HG03469 (cell line): ENCODE measurements around the gene PTPRA.

Experiments
- ATAC-seq: cut with Tn5 transposase; IDR thresholded peaks from one replicate; pipeline ENCODE4 v1.9.1; 2021; ENCODE audit warnings: mild to moderate bottlenecking, moderate library complexity, moderate number of reproducible peaks; ENCODE audit not compliant: unreplicated experiment

PTPRA gene

GRCh38 chr20:2851086-2851485 lies 22.2 kb upstream of the PTPRA start:
- no peak for ATAC-seq

- ATAC-seq = no peak
These were observed 14.7 kb upstream of the PTPRA start for GRCh38 chr20:2858591-2858990.

- no peak for ATAC-seq
These were observed 13.8 kb upstream of the PTPRA start for GRCh38 chr20:2859330-2860121.

GRCh38 chr20:2864626-2865025 lies 8.7 kb upstream of the PTPRA start:
- no peak for ATAC-seq

- no peak for ATAC-seq
These were observed 8.2 kb upstream of the PTPRA start for GRCh38 chr20:2865101-2865500.

GRCh38 chr20:2865630-2866029 lies 7.7 kb upstream of the PTPRA start:
- ATAC-seq = no peak

GRCh38 chr20:2866236-2866635 lies 7.0 kb upstream of the PTPRA start:
- no peak for ATAC-seq

GRCh38 chr20:2867081-2867864 lies 6.0 kb upstream of the PTPRA start:
- ATAC-seq = no peak

- ATAC-seq = no peak
These were observed 3.9 kb upstream of the PTPRA start for GRCh38 chr20:2869381-2869780.

- no peak for ATAC-seq
These were observed 2.2 kb upstream of the PTPRA start for GRCh38 chr20:2871111-2871465.

- ATAC-seq = no peak
These were observed 1.4 kb upstream of the PTPRA start for GRCh38 chr20:2871661-2872458.

GRCh38 chr20:2872459-2873009 lies 747 bp upstream of the PTPRA start:
- no peak for ATAC-seq

GRCh38 chr20:2873747-2874041 lies 413 bp downstream of the PTPRA start:
- ATAC-seq = peak; percentile 21

- ATAC-seq = no peak
These were observed 1.2 kb downstream of the PTPRA start for GRCh38 chr20:2874456-2874855.

GRCh38 chr20:2875690-2876203 lies 2.5 kb downstream of the PTPRA start:
- no peak for ATAC-seq

GRCh38 chr20:2878515-2878914 lies 5.2 kb downstream of the PTPRA start:
- ATAC-seq = no peak

GRCh38 chr20:2879146-2879545 lies 5.9 kb downstream of the PTPRA start:
- no peak for ATAC-seq

- ATAC-seq = no peak
These were observed 7.4 kb downstream of the PTPRA start for GRCh38 chr20:2880650-2881049.

- ATAC-seq = no peak
These were observed 10.7 kb downstream of the PTPRA start for GRCh38 chr20:2883726-2884637.

- ATAC-seq = no peak
These were observed 14.4 kb downstream of the PTPRA start for GRCh38 chr20:2887715-2888114.
